Loucy (cell line): ENCODE data around the gene FAR2.

Experiments
- EZH2phosphoT487 ChIP-seq: fragments of 200-600 bp; IDR thresholded peaks from 2 replicates; pipeline ENCODE4 v1.6.1; 2018; ENCODE audit warnings: antibody characterized with exemption, mild to moderate bottlenecking, moderate library complexity, borderline replicate concordance
- TF ChIP-seq, protein P1 (sequence below): fragments of 200-600 bp; sonication (generic); conservative IDR thresholded peaks from 2 replicates; pipeline ENCODE4 v1.5.1; 2014; ENCODE audit warnings: mild to moderate bottlenecking, antibody characterized with exemption, low read length

DNA sequence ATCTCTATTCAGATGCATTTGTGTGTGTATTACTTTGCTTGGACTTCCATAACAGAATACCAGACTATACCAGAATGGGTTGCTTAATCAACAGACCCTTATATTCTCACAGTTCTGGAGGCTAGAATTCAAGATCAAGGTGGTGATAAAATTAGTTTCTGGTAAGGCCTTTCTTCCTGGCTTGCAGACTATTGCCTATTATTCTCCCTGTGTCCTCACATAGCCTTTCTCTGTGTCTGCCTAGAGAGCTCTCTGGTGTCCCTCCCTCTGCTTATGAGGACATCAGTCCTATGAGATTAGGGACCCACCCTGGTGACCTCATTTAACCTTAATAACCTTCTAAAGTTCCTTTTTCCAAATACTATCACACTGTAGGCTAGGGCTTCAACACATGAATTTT, 106.0 kb downstream of the FAR2 start:
- TF ChIP-seq, protein P1, sequence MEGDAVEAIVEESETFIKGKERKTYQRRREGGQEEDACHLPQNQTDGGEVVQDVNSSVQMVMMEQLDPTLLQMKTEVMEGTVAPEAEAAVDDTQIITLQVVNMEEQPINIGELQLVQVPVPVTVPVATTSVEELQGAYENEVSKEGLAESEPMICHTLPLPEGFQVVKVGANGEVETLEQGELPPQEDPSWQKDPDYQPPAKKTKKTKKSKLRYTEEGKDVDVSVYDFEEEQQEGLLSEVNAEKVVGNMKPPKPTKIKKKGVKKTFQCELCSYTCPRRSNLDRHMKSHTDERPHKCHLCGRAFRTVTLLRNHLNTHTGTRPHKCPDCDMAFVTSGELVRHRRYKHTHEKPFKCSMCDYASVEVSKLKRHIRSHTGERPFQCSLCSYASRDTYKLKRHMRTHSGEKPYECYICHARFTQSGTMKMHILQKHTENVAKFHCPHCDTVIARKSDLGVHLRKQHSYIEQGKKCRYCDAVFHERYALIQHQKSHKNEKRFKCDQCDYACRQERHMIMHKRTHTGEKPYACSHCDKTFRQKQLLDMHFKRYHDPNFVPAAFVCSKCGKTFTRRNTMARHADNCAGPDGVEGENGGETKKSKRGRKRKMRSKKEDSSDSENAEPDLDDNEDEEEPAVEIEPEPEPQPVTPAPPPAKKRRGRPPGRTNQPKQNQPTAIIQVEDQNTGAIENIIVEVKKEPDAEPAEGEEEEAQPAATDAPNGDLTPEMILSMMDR = no peak
- no peak for TF ChIP-seq EZH2phosphoT487
